CD4-positive, CD25-positive, alpha-beta regulatory T cell (primary cell): ENCODE results near the gene PRG3. TPM values are rescaled to one million over a fixed set of nuclear protein-coding genes. Genes with fewer than 3 reads are reported as not detected.
"Not testable (repeated sequence)": the region's sequence is repeated elsewhere in the genome, so short reads cannot be mapped to it uniquely, and the experiment has no call there.

Experiments used
- ATAC-seq, 2 donors: fragments of 150-1000 bp; cut with Tn5 transposase; one replicate each; pipeline ENCODE4 v1.10.0; 2021; ENCODE audit warnings: low read depth in 2 of 2, moderate number of reproducible peaks in 2 of 2, moderate library complexity in 1 of 2
- DNase-seq, 3 donors: peaks; one replicate each; pipeline versions ENCODE4 v3.0.0 to v3.0.0-alpha.2; 2012 to 2022; ENCODE audit warnings: mixed read lengths in 1 of 3
- H3K27ac ChIP-seq: one replicate; pipeline ENCODE4 v1.7.0; 2013; ENCODE audit warnings: mild to moderate bottlenecking, low read length; ENCODE audit not compliant: insufficient read depth, poor library complexity, severe bottlenecking
- H3K27me3 ChIP-seq: one replicate; pipeline ENCODE4 v1.7.0; 2013; ENCODE audit warnings: low read length; ENCODE audit not compliant: control insufficient read depth, insufficient read depth
- H3K36me3 ChIP-seq: one replicate; pipeline ENCODE4 v1.7.0; 2013; ENCODE audit warnings: mild to moderate bottlenecking, low read length, moderate library complexity; ENCODE audit not compliant: control insufficient read depth, insufficient read depth
- H3K4me1 ChIP-seq: 2 replicates; pipeline ENCODE4 v1.7.0; 2013; ENCODE audit warnings: mild to moderate bottlenecking, low read length; ENCODE audit not compliant: insufficient read depth, control insufficient read depth, poor library complexity, severe bottlenecking
- H3K4me3 ChIP-seq: one replicate; pipeline ENCODE4 v1.7.0; 2013; ENCODE audit warnings: low read depth, mild to moderate bottlenecking, low read length, moderate library complexity
- H3K9me3 ChIP-seq, 2 experiments: 1 replicate in 1 of 2; 2 replicates in 1 of 2; pipeline ENCODE4 v1.7.0; 2013; ENCODE audit warnings: low read length in 2 of 2, mild to moderate bottlenecking in 1 of 2, moderate library complexity in 1 of 2; ENCODE audit not compliant: control insufficient read depth in 2 of 2
- H3K27ac Mint-ChIP-seq, 3 donors: one replicate each; pipeline ENCODE4 v1.8.0; 2020 to 2022; ENCODE audit warnings: mild to moderate bottlenecking in 3 of 3, mixed read lengths in 3 of 3, moderate library complexity in 2 of 3
- H3K27me3 Mint-ChIP-seq: one replicate; pipeline ENCODE4 v1.8.0; 2022; ENCODE audit warnings: mild to moderate bottlenecking, mixed read lengths
- H3K36me3 Mint-ChIP-seq: one replicate; pipeline ENCODE4 v1.8.0; 2020; ENCODE audit warnings: mixed read lengths
- H3K4me1 Mint-ChIP-seq, 4 donors: one replicate each; pipeline ENCODE4 v1.8.0; 2020 to 2022; ENCODE audit warnings: mixed read lengths in 4 of 4, mild to moderate bottlenecking in 1 of 4
- H3K4me3 Mint-ChIP-seq, 4 donors: one replicate each; pipeline ENCODE4 v1.8.0; 2020 to 2022; ENCODE audit warnings: mild to moderate bottlenecking in 4 of 4, mixed read lengths in 4 of 4, moderate library complexity in 3 of 4
- H3K9me3 Mint-ChIP-seq, 7 donors: one replicate each; pipeline ENCODE4 v1.8.0; 2020 to 2022; ENCODE audit warnings: mixed read lengths in 7 of 7, mild to moderate bottlenecking in 3 of 7, moderate library complexity in 2 of 7
- polyA plus RNA-seq, 4 donors: library from polyadenylated mRNA; unstranded; fragments of 300-500 nt; fragmentation: Illumina TruSeq; gene quantifications; one replicate each; pipeline ENCODE4 v1.2.3, GENCODE V29; 2021
- total RNA-seq: library from RNA; stranded (reverse); gene quantifications from one replicate; pipeline ENCODE4 v1.2.3, GENCODE V29; 2022

PRG3 gene
- total and polyA plus RNA-seq, 5 donors from 2014 or later, result not detected

- Histone ChIP-seq H3K27ac (no peak within 1 kb of the TSS), H3K4me3 (no peak within 1 kb of the TSS), H3K4me1 (peaks cover 17% of the 10 kb centered on the region), H3K36me3 (peaks cover 5% of the 10 kb centered on the region), H3K9me3 (no peaks in the 10 kb centered on the region), H3K27me3 (peaks cover 6% of the 10 kb centered on the region)
- no peak for ATAC-seq
- peaks cover 4 to 31% (median 23%) of the 10 kb centered on the region in 4 donors for H3K4me1 Mint-ChIP-seq
- no peaks in the 10 kb centered on the region for H3K9me3 Mint-ChIP-seq
- H3K36me3 Mint-ChIP-seq, result no peaks in the 10 kb centered on the region
- peak within 1 kb of the TSS; percentile 26 to 79 (median 40) for H3K4me3 Mint-ChIP-seq
- H3K27me3 Mint-ChIP-seq, result peaks cover 23% of the 10 kb centered on the region
- DNase-seq, result no peak
- peak within 1 kb of the TSS; percentile 32 to 96 (median 84) for H3K27ac Mint-ChIP-seq
These were observed 42.8 kb downstream of the PRG3 start, which contains the start of gene P2RX3 for GRCh38 chr11:57338142-57338541. Gene P2RX3, plus strand, starts transcription at chr11:57338352. Its CDS starts 199 bp downstream, at chr11:57338551.

DNA sequence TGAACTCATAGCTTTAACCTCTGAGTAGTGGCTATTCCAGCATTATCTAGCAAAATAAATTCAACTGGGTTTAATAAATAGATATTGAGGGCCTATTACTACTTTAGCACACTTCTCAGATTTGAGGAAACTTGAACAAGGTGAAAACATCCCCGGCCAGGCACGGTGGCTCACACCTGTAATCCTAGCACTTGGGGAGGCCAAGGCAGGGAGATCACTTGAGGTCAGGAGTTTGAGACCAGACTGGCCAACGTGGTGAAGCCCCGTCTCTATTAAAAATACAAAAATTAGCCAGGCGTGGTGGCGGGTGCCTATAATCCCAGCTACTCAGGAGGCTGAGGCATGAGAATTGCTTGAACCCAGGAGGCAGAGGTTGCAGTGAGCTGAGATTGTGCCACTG lies 44.1 kb downstream of the PRG3 start:
- not testable (repeated sequence) for H3K9me3 Mint-ChIP-seq, ATAC-seq, H3K27me3 ChIP-seq, H3K4me3 ChIP-seq, DNase-seq, H3K9me3 ChIP-seq, H3K36me3 Mint-ChIP-seq
- Mint-ChIP-seq H3K4me3 (peak overlapping the region; percentile 89 to 96 (median 92)), H3K27ac (peak overlapping the region; percentile 33 to 98 (median 96)), H3K4me1 (peaks cover 4 to 37% (median 23%) of the 10 kb centered on the region in 4 donors), H3K27me3 (peaks cover 18% of the 10 kb centered on the region)
- peaks cover 18% of the 10 kb centered on the region for H3K36me3 ChIP-seq
- peak overlapping the region; percentile 86 for H3K27ac ChIP-seq
- peaks cover 17% of the 10 kb centered on the region for H3K4me1 ChIP-seq

- peak overlapping the region; percentile 96 to 98 (median 98) for H3K27ac Mint-ChIP-seq
- H3K9me3 Mint-ChIP-seq, result no peaks in the 10 kb centered on the region
- ATAC-seq (peak; percentile 1 to 6), DNase-seq (no peak)
- peak overlapping the region; percentile 89 to 96 (median 92) for H3K4me3 Mint-ChIP-seq
- Histone ChIP-seq H3K4me1 (peaks cover 17% of the 10 kb centered on the region), H3K36me3 (peaks cover 24% of the 10 kb centered on the region), H3K9me3 (no peaks in the 10 kb centered on the region), H3K4me3 (peak overlapping the region; percentile 94), H3K27ac (peak overlapping the region; percentile 86), H3K27me3 (peaks cover 6% of the 10 kb centered on the region)
- peaks cover 4 to 37% (median 24%) of the 10 kb centered on the region in 4 donors for H3K4me1 Mint-ChIP-seq
- H3K27me3 Mint-ChIP-seq, result peaks cover 18% of the 10 kb centered on the region
- peaks cover 15% of the 10 kb centered on the region for H3K36me3 Mint-ChIP-seq
These were observed 44.8 kb downstream of the PRG3 start for GRCh38 chr11:57336111-57336666.

DNA sequence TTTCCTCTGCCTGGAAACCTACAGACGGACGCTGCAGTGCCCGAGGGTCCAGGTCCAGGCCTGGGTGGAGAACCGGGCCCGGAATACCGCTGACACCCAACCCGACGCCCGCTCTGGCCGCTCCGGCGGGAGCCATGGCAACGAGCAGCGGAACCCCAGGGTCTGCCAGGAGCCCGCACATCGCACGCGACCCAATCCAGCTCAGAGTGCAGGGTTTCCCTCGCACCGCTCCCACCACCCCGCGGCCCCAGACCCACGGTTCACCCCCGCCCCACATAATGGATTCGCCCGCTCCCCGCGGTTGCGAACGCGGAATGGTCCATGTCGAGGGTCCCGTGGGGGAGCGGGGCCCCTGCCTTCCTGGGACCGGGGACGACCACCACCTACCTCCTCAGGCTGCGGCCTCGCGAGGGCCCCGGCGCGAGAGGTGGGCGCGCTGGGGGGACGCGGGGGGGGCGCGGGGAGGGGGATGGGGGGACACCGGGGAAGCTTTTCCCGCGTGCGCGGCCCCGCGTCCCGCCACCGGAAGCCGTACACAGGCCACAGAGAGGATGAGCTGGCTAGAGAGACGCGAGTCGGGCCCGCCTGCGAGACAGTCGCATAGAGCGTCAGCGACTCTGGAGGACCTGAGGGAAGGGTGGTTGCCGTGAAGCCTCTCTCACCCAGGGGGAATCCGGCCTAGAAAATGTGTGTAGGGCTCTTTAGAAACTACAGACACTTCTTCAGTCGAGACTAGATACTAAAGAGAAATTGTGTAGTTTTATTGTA lies 45.4 kb downstream of the PRG3 start, which contains the start of gene SSRP1:
SSRP1 (minus strand) TSS at position 550 of the 768 bp plus-strand sequence. CDS start 771 bp downstream, outside the sequence.
- peak within 1 kb of the TSS; percentile 86 for H3K27ac ChIP-seq
- H3K27me3 ChIP-seq, result peaks cover 2% of the 10 kb centered on the region
- no peaks in the 10 kb centered on the region for H3K9me3 Mint-ChIP-seq
- H3K36me3 ChIP-seq, result peaks cover 31% of the 10 kb centered on the region
- peak; percentile 99 for ATAC-seq
- no peaks in the 10 kb centered on the region for H3K9me3 ChIP-seq
- H3K36me3 Mint-ChIP-seq, result peaks cover 21% of the 10 kb centered on the region
- H3K4me3 Mint-ChIP-seq, result peak within 1 kb of the TSS; percentile 89 to 98 (median 92)
- peak; percentile 77 to 93 (median 87) for DNase-seq
- peak within 1 kb of the TSS; percentile 94 for H3K4me3 ChIP-seq
- H3K4me1 Mint-ChIP-seq, result peaks cover 4 to 37% (median 27%) of the 10 kb centered on the region in 4 donors
- H3K4me1 ChIP-seq, result peaks cover 17% of the 10 kb centered on the region
- H3K27ac Mint-ChIP-seq, result peak within 1 kb of the TSS; percentile 96 to 98 (median 98)
- peaks cover 17% of the 10 kb centered on the region for H3K27me3 Mint-ChIP-seq

- Mint-ChIP-seq H3K4me1 (peaks cover 4 to 39% (median 28%) of the 10 kb centered on the region in 4 donors), H3K27ac (peak overlapping the region; percentile 96 to 98 (median 96)), H3K27me3 (peaks cover 11% of the 10 kb centered on the region), H3K36me3 (peaks cover 24% of the 10 kb centered on the region), H3K4me3 (peak overlapping the region; percentile 89 to 98 (median 92)), H3K9me3 (no peaks in the 10 kb centered on the region)
- peaks cover 17% of the 10 kb centered on the region for H3K4me1 ChIP-seq
- H3K27me3 ChIP-seq, result no peaks in the 10 kb centered on the region
- DNase-seq, result peak in 1 of 3 donors; percentile 15
- no peak for ATAC-seq
- no peaks in the 10 kb centered on the region for H3K9me3 ChIP-seq
- H3K36me3 ChIP-seq, result peaks cover 36% of the 10 kb centered on the region
- peak overlapping the region; percentile 81 for H3K4me3 ChIP-seq
- peak overlapping the region; percentile 86 for H3K27ac ChIP-seq
These were observed 46.0 kb downstream of the PRG3 start for GRCh38 chr11:57335023-57335342.

GRCh38 chr11:57332694-57333440 lies 48.1 kb downstream of the PRG3 start:
- Histone ChIP-seq H3K27ac (no peak overlapping the region), H3K36me3 (peaks cover 57% of the 10 kb centered on the region), H3K9me3 (no peaks in the 10 kb centered on the region), H3K4me1 (peaks cover 17% of the 10 kb centered on the region), H3K27me3 (no peaks in the 10 kb centered on the region), H3K4me3 (no peak overlapping the region)
- H3K27ac Mint-ChIP-seq, result peak overlapping the region in 1 of 3 donors; percentile 46
- H3K4me1 Mint-ChIP-seq, result peaks cover 4 to 39% (median 31%) of the 10 kb centered on the region in 4 donors
- ATAC-seq, result no peak
- no peak for DNase-seq
- H3K4me3 Mint-ChIP-seq, result peak overlapping the region; percentile 3 to 90 (median 44)
- no peaks in the 10 kb centered on the region for H3K9me3 Mint-ChIP-seq
- peaks cover 6% of the 10 kb centered on the region for H3K27me3 Mint-ChIP-seq
- H3K36me3 Mint-ChIP-seq, result peaks cover 44% of the 10 kb centered on the region

GRCh38 chr11:57331720-57332119 lies 49.2 kb downstream of the PRG3 start:
- ATAC-seq (no peak), DNase-seq (no peak)
- Mint-ChIP-seq H3K9me3 (no peaks in the 10 kb centered on the region), H3K4me3 (peak overlapping the region in 1 of 4 donors; percentile 63), H3K36me3 (peaks cover 55% of the 10 kb centered on the region), H3K4me1 (peaks cover 4 to 46% (median 33%) of the 10 kb centered on the region in 4 donors), H3K27ac (no peak overlapping the region), H3K27me3 (no peaks in the 10 kb centered on the region)
- no peak overlapping the region for H3K27ac ChIP-seq
- no peaks in the 10 kb centered on the region for H3K27me3 ChIP-seq
- H3K36me3 ChIP-seq, result peaks cover 64% of the 10 kb centered on the region
- H3K4me1 ChIP-seq, result peaks cover 17% of the 10 kb centered on the region
- H3K9me3 ChIP-seq, result no peaks in the 10 kb centered on the region
- H3K4me3 ChIP-seq, result no peak overlapping the region
